Measurements from ENCODE around the gene NKAPL. TPM values are rescaled to one million over a fixed set of nuclear protein-coding genes. Genes with fewer than 3 reads are reported as not detected.

NKAPL gene
- total RNA-seq, 4 donors from 2014 or later = 3.1 to 6.6 (median 4.4) TPM

GRCh38 chr6:28264834-28265401 lies 5.8 kb downstream of the NKAPL start:
- TF ChIP-seq CTCF (IDR thresholded peaks at IDR 0.05) (no peak), POLR2AphosphoS5 (IDR thresholded peaks at IDR 0.05) (no peak), EP300 (IDR thresholded peaks at IDR 0.05) (no peak), POLR2A (IDR thresholded peaks at IDR 0.05) (no peak)
- no peak for ATAC-seq

GRCh38 chr6:28266563-28266961 lies 7.5 kb downstream of the NKAPL start:
- ATAC-seq = no peak
- H3K4me1 ChIP-seq = peaks cover 6 to 28% (median 7%) of the 10 kb centered on the region in 3 donors
- 0 to 2% methylated on average over 2 to 5 of the region's 5 CpGs for WGBS, 2 donors (ENCODE audit: low coverage in 1 of 2)
- H3K9me3 ChIP-seq = no peaks in the 10 kb centered on the region
- no peaks in the 10 kb centered on the region for H3K27me3 ChIP-seq
- H3K36me3 ChIP-seq = peaks cover 0 to under 1% of the 10 kb centered on the region in 2 donors
- TF ChIP-seq EP300 (IDR thresholded peaks at IDR 0.05) (no peak), POLR2A (IDR thresholded peaks at IDR 0.05) (no peak), POLR2AphosphoS5 (IDR thresholded peaks at IDR 0.05) (no peak), CTCF (IDR thresholded peaks at IDR 0.05) (no peak)
- H3K4me3 ChIP-seq = peak overlapping the region; percentile 76 to 96
- peak overlapping the region; percentile 83 to 92 (median 88) for H3K27ac ChIP-seq

More at GRCh38 chr6:28264834-28265401, 5.8 kb downstream of the NKAPL start:
- H3K9me3 ChIP-seq = peaks cover 0 to 15% (median 3%) of the 10 kb centered on the region in 3 donors
- WGBS, 2 donors (ENCODE audit: low coverage in 1 of 2) = 57 to 66% methylated on average over 4 of the region's 4 CpGs
- no peaks in the 10 kb centered on the region for H3K27me3 ChIP-seq
- H3K27ac ChIP-seq = no peak overlapping the region
- H3K4me3 ChIP-seq = no peak overlapping the region
- no peaks in the 10 kb centered on the region for H3K36me3 ChIP-seq
- H3K4me1 ChIP-seq = peaks cover 6 to 28% (median 7%) of the 10 kb centered on the region in 3 donors

GRCh38 chr6:28266962-28267694 lies 8.0 kb downstream of the NKAPL start, which contains the start of gene ZSCAN26:
TSS of gene ZSCAN26 (plus strand) at chr6:28267143. CDS start at chr6:28271920, 4,777 bp downstream.
- no peak for TF ChIP-seq EP300 (IDR thresholded peaks at IDR 0.05)
- TF ChIP-seq POLR2AphosphoS5 (IDR thresholded peaks at IDR 0.05) = peak; percentile 70
- peak; percentile 36 to 45 for TF ChIP-seq POLR2A (IDR thresholded peaks at IDR 0.05)
- no peak for TF ChIP-seq CTCF (IDR thresholded peaks at IDR 0.05)
- no peaks in the 10 kb centered on the region for H3K27me3 ChIP-seq
- H3K36me3 ChIP-seq = peaks cover 0 to 6% of the 10 kb centered on the region in 2 donors
- no peaks in the 10 kb centered on the region for H3K9me3 ChIP-seq
- H3K4me3 ChIP-seq = peak within 1 kb of the TSS; percentile 76 to 96
- WGBS, 2 donors (ENCODE audit: low coverage in 1 of 2) = 0% methylated on average over 13 to 20 of the region's 32 CpGs
- H3K27ac ChIP-seq = peak within 1 kb of the TSS; percentile 83 to 92 (median 88)
- peaks cover 6 to 28% (median 7%) of the 10 kb centered on the region in 3 donors for H3K4me1 ChIP-seq
- peak; percentile 96 for ATAC-seq

GRCh38 chr6:28267695-28268059 lies 8.6 kb downstream of the NKAPL start:
- ATAC-seq = no peak
- no peaks in the 10 kb centered on the region for H3K9me3 ChIP-seq
- H3K4me3 ChIP-seq = peak overlapping the region; percentile 76 to 96
- WGBS, 2 donors (ENCODE audit: low coverage in 1 of 2) = 0% methylated on average over 1 of the region's 1 CpG
- H3K27me3 ChIP-seq = no peaks in the 10 kb centered on the region
- H3K36me3 ChIP-seq = peaks cover 0 to 11% of the 10 kb centered on the region in 2 donors
- H3K27ac ChIP-seq = peak overlapping the region in 3 of 4 donors; percentile 88 to 92 (median 89)
- peaks cover 6 to 28% (median 7%) of the 10 kb centered on the region in 3 donors for H3K4me1 ChIP-seq
- TF ChIP-seq CTCF (IDR thresholded peaks at IDR 0.05) (no peak), EP300 (IDR thresholded peaks at IDR 0.05) (no peak), POLR2A (IDR thresholded peaks at IDR 0.05) (no peak), POLR2AphosphoS5 (IDR thresholded peaks at IDR 0.05) (no peak)
